Heart left ventricle (tissue), 13 donors: Measurements from ENCODE around the gene RARRES2.

Source experiments
- POLR2A ChIP-seq, 2 donors: fragments of 450-650 bp; IDR thresholded peaks; one replicate each; pipeline ENCODE4 v1.6.1; 2017; ENCODE audit warnings: antibody characterized with exemption in 2 of 2, mild to moderate bottlenecking in 2 of 2, moderate library complexity in 2 of 2
- TF ChIP-seq, protein P1 (sequence below), 12 donors: fragments of 200-600 bp; sonication (generic) in 4 of 12; IDR thresholded peaks; one replicate each; pipeline versions ENCODE4 v1.5.0 to v1.8.0; 2018 to 2022; ENCODE audit warnings: antibody characterized with exemption in 12 of 12, mild to moderate bottlenecking in 5 of 12
- donor health status: ischemic (EF 13 %, LVEDD 7.1; RV severe dilation, severe dysfunction).
- donor health status: DM: no; HTN: yes; CAD: no.
- donor health status: DM: no; HTN: no; CAD: no.
- donor health status: ischemic (EF 25% LVEDD 6.9; RV normal size, moderate dysfunction).
- donor health status: ischemic (EF 25% LVEDD 5.7; RV mildly dilated, moderate dysfunction).
- donor health status: ischemic (EF 35%, LVEDD 5.7; RV mildly dilated, moderate dysfunction).
- donor health status: nonischemic (EF 11% LVEDD 7.7; RV severe dilation, severe dysfunction).
- donor health status: DM: yes; HTN: yes; CAD: no.
- donor health status: PGD.
- donor health status: ischemic (EF 29% LVEDD 5.4; RV normal size, mild dysfunction).
- donor health status: nonischemic (EF 23%, LVEDD 6.1; RV moderate dilation, normal function).

DNA sequence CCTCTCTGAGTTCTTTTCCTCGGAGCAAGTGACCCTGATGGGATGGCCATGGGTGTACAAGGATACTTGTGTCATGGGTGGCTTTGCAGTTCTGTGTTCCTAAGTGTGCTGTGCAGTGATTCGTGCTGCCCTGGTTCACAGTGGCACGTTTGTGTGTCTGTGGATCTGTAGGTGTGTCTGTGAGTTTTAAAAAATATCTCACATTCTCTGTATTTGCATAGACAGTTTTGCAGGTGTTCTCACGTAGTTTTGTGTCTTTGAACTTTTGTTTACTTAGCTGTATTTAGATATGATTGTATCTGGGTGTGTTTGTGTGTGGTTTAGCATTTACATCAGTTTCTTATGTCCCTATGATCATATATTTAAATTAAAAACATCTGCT lies 41.4 kb upstream of the RARRES2 start:
- TF ChIP-seq POLR2A (IDR thresholded peaks at IDR 0.05) = no peak
- TF ChIP-seq, protein P1, sequence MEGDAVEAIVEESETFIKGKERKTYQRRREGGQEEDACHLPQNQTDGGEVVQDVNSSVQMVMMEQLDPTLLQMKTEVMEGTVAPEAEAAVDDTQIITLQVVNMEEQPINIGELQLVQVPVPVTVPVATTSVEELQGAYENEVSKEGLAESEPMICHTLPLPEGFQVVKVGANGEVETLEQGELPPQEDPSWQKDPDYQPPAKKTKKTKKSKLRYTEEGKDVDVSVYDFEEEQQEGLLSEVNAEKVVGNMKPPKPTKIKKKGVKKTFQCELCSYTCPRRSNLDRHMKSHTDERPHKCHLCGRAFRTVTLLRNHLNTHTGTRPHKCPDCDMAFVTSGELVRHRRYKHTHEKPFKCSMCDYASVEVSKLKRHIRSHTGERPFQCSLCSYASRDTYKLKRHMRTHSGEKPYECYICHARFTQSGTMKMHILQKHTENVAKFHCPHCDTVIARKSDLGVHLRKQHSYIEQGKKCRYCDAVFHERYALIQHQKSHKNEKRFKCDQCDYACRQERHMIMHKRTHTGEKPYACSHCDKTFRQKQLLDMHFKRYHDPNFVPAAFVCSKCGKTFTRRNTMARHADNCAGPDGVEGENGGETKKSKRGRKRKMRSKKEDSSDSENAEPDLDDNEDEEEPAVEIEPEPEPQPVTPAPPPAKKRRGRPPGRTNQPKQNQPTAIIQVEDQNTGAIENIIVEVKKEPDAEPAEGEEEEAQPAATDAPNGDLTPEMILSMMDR (IDR thresholded peaks at IDR 0.05) = no peak
